GM12878 (cell line): ENCODE measurements around the gene ACER3. TPM values are rescaled to one million over a fixed set of nuclear protein-coding genes. Genes with fewer than 3 reads are reported as not detected.

Source experiments
- BCL3 ChIP-seq: IDR thresholded peaks from 2 replicates; pipeline ENCODE4 v1.6.1; 2011; ENCODE audit warnings: borderline replicate concordance, low read depth, mild to moderate bottlenecking, moderate library complexity, low read length; ENCODE audit not compliant: insufficient read depth, poor library complexity, severe bottlenecking
- BMI1 ChIP-seq: fragments of 450-650 bp; IDR thresholded peaks from 2 replicates; pipeline ENCODE4 v1.6.1; 2016; ENCODE audit warnings: mild to moderate bottlenecking, moderate library complexity, borderline replicate concordance
- CHD2 ChIP-seq: IDR thresholded peaks from 2 replicates; pipeline ENCODE4 v1.6.1; 2011; ENCODE audit warnings: low read depth, low read length, improper control_type of control experiment, borderline replicate concordance
- CREB1 ChIP-seq: IDR thresholded peaks from 2 replicates; pipeline ENCODE4 v1.6.1; 2012; ENCODE audit warnings: low read depth, mild to moderate bottlenecking, inconsistent platforms
- DPF2 ChIP-seq: fragments of 450-650 bp; IDR thresholded peaks from 2 replicates; pipeline ENCODE4 v1.6.1; 2017; ENCODE audit warnings: mild to moderate bottlenecking
- E4F1 ChIP-seq: fragments of 450-650 bp; IDR thresholded peaks from 2 replicates; pipeline ENCODE4 v1.6.1; 2018; ENCODE audit warnings: borderline replicate concordance, mild to moderate bottlenecking; ENCODE audit not compliant: partially characterized antibody
- ELK1 ChIP-seq: IDR thresholded peaks from 2 replicates; pipeline ENCODE4 v1.6.1; 2012; ENCODE audit warnings: low read depth, low read length, improper control_type of control experiment
- EP300 ChIP-seq, 2 experiments: fragments of 150-350 bp in 1 of 2; IDR thresholded peaks; 2 replicates each; pipeline ENCODE4 v1.6.1; 2011 to 2012; ENCODE audit warnings: low read depth in 2 of 2, low read length in 2 of 2, borderline replicate concordance in 1 of 2, improper control_type of control experiment in 1 of 2, inconsistent platforms in 1 of 2; ENCODE audit not compliant: control insufficient read depth in 1 of 2
- HDAC2 ChIP-seq: fragments of 200-600 bp; sonication (generic); IDR thresholded peaks from 2 replicates; pipeline ENCODE4 v1.6.1; 2017
- KLF5 ChIP-seq: fragments of 450-650 bp; IDR thresholded peaks from 2 replicates; pipeline ENCODE4 v1.6.1; 2014; ENCODE audit warnings: mild to moderate bottlenecking; ENCODE audit not compliant: partially characterized antibody
- NBN ChIP-seq: fragments of 450-650 bp; IDR thresholded peaks from 2 replicates; pipeline ENCODE4 v1.6.1; 2016
- NFXL1 ChIP-seq: fragments of 450-650 bp; IDR thresholded peaks from 2 replicates; pipeline ENCODE4 v1.6.1; 2017; ENCODE audit warnings: antibody characterized with exemption, mild to moderate bottlenecking, borderline replicate concordance
- RAD51 ChIP-seq: fragments of 450-650 bp; IDR thresholded peaks from 2 replicates; pipeline ENCODE4 v1.6.1; 2016; ENCODE audit warnings: moderate library complexity, mild to moderate bottlenecking, inconsistent platforms
- RCOR1 ChIP-seq: conservative IDR thresholded peaks from 2 replicates; pipeline ENCODE4 v1.6.1; 2012; ENCODE audit warnings: low read depth, low read length, improper control_type of control experiment
- SIN3A ChIP-seq: IDR thresholded peaks from 2 replicates; pipeline ENCODE4 v1.6.1; 2012; ENCODE audit warnings: low read depth, low read length, improper control_type of control experiment
- SMARCA5 ChIP-seq: fragments of 450-650 bp; IDR thresholded peaks from 2 replicates; pipeline ENCODE4 v1.6.1; 2017; ENCODE audit warnings: mild to moderate bottlenecking
- SPI1 ChIP-seq: IDR thresholded peaks from 2 replicates; pipeline ENCODE4 v1.6.1; 2011; ENCODE audit warnings: low read depth, mild to moderate bottlenecking, low read length, moderate library complexity, borderline replicate concordance; ENCODE audit not compliant: insufficient read depth
- TARDBP ChIP-seq: IDR thresholded peaks from 2 replicates; pipeline ENCODE4 v1.6.1; 2016; ENCODE audit warnings: borderline replicate concordance
- USF1 ChIP-seq: IDR thresholded peaks from 2 replicates; pipeline ENCODE4 v1.6.1; 2011; ENCODE audit warnings: borderline replicate concordance, low read depth, mild to moderate bottlenecking, moderate library complexity, mixed read lengths, low read length; ENCODE audit not compliant: insufficient read depth; ENCODE audit errors: extremely low read length
- YY1 ChIP-seq: IDR thresholded peaks from 2 replicates; pipeline ENCODE4 v1.6.1; 2011; ENCODE audit warnings: low read depth, mild to moderate bottlenecking, low read length
- ZBTB33 ChIP-seq: fragments of 450-650 bp; IDR thresholded peaks from 2 replicates; pipeline ENCODE4 v1.6.1; 2017; ENCODE audit warnings: mild to moderate bottlenecking
- ZNF217 ChIP-seq: fragments of 450-650 bp; IDR thresholded peaks from 2 replicates; pipeline ENCODE4 v1.6.1; 2017; ENCODE audit warnings: antibody characterized with exemption, mild to moderate bottlenecking
- polyA plus RNA-seq, 11 experiments: library from polyadenylated mRNA; depleted of rRNA in 4 of 11; unstranded in 6 of 11; stranded (reverse) in 5 of 11; fragments of >200 nt; fragmentation: Nextera tagmentation in 4 of 11; fragmentation: Illumina TruSeq in 1 of 11; extraction: Ambion mirVana in 4 of 11; extraction: Trizol in 1 of 11; gene quantifications; 1 replicate in 1 of 11; 2 replicates in 10 of 11; pipeline versions ENCODE4 v1.2.1 to v1.2.3, GENCODE V29; 2011 to 2016; ENCODE audit warnings: inconsistent platforms in 2 of 11, missing spikeins in 2 of 11, low read depth in 1 of 11
- total RNA-seq, 4 experiments: library from RNA; depleted of rRNA in 3 of 4; stranded (reverse); fragments of >200 nt in 3 of 4; fragmentation: Illumina TruSeq in 1 of 4; extraction: Trizol in 1 of 4; gene quantifications; 2 replicates each; pipeline versions ENCODE4 v1.2.1 to v1.2.3, GENCODE V29; 2013 to 2021

The ACER3 gene
- total and polyA plus RNA-seq, 10 of the 15 experiments (the other 5 are each of a cell fraction or from before 2014, with no cell fraction given): 2.8 to 17.4 (median 10.3) TPM

- TF ChIP-seq ZBTB33: no peak
- TF ChIP-seq HDAC2: no peak
- TF ChIP-seq RCOR1: no peak
- TF ChIP-seq E4F1: no peak
- TF ChIP-seq ZNF217: no peak
- 0 out of 2 replicates have a peak, but pooled peaks have one; percentile 39 for TF ChIP-seq CREB1
- no peak for TF ChIP-seq EP300 (IDR thresholded peaks at IDR 0.05; ENCODE audit: borderline replicate concordance in 1 of 2, control insufficient read depth in 1 of 2, low read depth in 2 of 2, low read length in 2 of 2)
- TF ChIP-seq TARDBP: no peak
- peak; percentile 46 for TF ChIP-seq KLF5
- no peak for TF ChIP-seq NFXL1
- no peak for TF ChIP-seq BCL3
- TF ChIP-seq BMI1: no peak
- 0 out of 2 replicates have a peak, but pooled peaks have one; percentile 2 for TF ChIP-seq YY1
- TF ChIP-seq SPI1: no peak
- no peak for TF ChIP-seq ELK1
- TF ChIP-seq USF1: no peak
- no peak for TF ChIP-seq CHD2
- peak; percentile 44; the same call in 1 of the 2 replicates for TF ChIP-seq NBN
- TF ChIP-seq RAD51: no peak
- peak; percentile 51; the same call in 1 of the 2 replicates for TF ChIP-seq DPF2
- peak; percentile 73; the same call in 1 of the 2 replicates for TF ChIP-seq SMARCA5
- 0 out of 2 replicates have a peak, but pooled peaks have one; percentile 40 for TF ChIP-seq SIN3A
These were observed at the start of gene ACER3 (continued) for GRCh38 chr11:76860539-76861475.
